ENCODE results near the gene IFITM1.
"Not testable (repeated sequence)": the region's sequence is repeated elsewhere in the genome, so short reads cannot be mapped to it uniquely, and the experiment has no call there.

Gene IFITM1

GRCh38 chr11:312092-312816 lies 1.6 kb upstream of the IFITM1 start:
- WGBS (ENCODE audit: insufficient coverage), result 66% methylated on average over 6 of the region's 14 CpGs
- H3K27ac ChIP-seq (ENCODE audit: insufficient read depth in 1 of 2, low read depth in 1 of 2, low read length in 2 of 2, poor library complexity in 1 of 2, severe bottlenecking in 2 of 2), result peak overlapping the region in 1 of 2 experiments; percentile 82
- H3K9me3 ChIP-seq (ENCODE audit: control extremely low read depth in 1 of 5, control insufficient read depth in 4 of 5, insufficient read depth in 2 of 5, low read depth in 1 of 5, low read length in 4 of 5), result no peaks in the 10 kb centered on the region
- peak overlapping the region in 2 of 7 experiments; percentile 10 to 61 for H3K4me3 ChIP-seq (ENCODE audit: control insufficient read depth in 1 of 7, extremely low read depth in 1 of 7, insufficient read depth in 4 of 7, low read depth in 2 of 7, low read length in 6 of 7)
- CTCF ChIA-PET, result interaction anchor here (1.0 to 1.8 kb wide), 3 partner anchors 13 to 37 kb away, joined by 3 to 5 read pairs (median 4); partner anchors contain the start of gene IFITM5
- H3K36me3 ChIP-seq (ENCODE audit: control insufficient read depth in 4 of 4, insufficient read depth in 4 of 4, low read length in 3 of 4), result peaks cover 0 to 6% (median 2%) of the 10 kb centered on the region in 4 experiments
- POLR2A ChIA-PET, result interaction anchor here (0.6 kb wide), 1 partner anchor 44 kb away, joined by 3 read pairs; no protein-coding TSS in a partner anchor
- peaks cover 0 to 19% (median 0%) of the 10 kb centered on the region in 5 experiments for H3K27me3 ChIP-seq (replicated peaks in 2 of 5; ENCODE audit: control insufficient read depth in 4 of 5, insufficient read depth in 5 of 5, low read length in 4 of 5)
- DNase-seq, result no peak
- H3K4me1 ChIP-seq (ENCODE audit: control extremely low read depth in 1 of 4, control insufficient read depth in 4 of 4, insufficient read depth in 4 of 4, low read length in 3 of 4), result peaks cover 10 to 73% (median 70%) of the 10 kb centered on the region in 4 experiments

- Histone ChIP-seq H3K36me3 (ENCODE audit: control insufficient read depth in 4 of 4, insufficient read depth in 4 of 4, low read length in 3 of 4) (peaks cover 0 to 10% (median 2%) of the 10 kb centered on the region in 4 experiments), H3K4me1 (ENCODE audit: control extremely low read depth in 1 of 4, control insufficient read depth in 4 of 4, insufficient read depth in 4 of 4, low read length in 3 of 4) (peaks cover 10 to 73% (median 64%) of the 10 kb centered on the region in 4 experiments), H3K4me3 (ENCODE audit: control insufficient read depth in 1 of 7, extremely low read depth in 1 of 7, insufficient read depth in 4 of 7, low read depth in 2 of 7, low read length in 6 of 7) (peak overlapping the region in 6 of 7 experiments; percentile 32 to 79 (median 62)), H3K9me3 (ENCODE audit: control extremely low read depth in 1 of 5, control insufficient read depth in 4 of 5, insufficient read depth in 2 of 5, low read depth in 1 of 5, low read length in 4 of 5) (no peaks in the 10 kb centered on the region), H3K27me3 (replicated peaks in 2 of 5; ENCODE audit: control insufficient read depth in 4 of 5, insufficient read depth in 5 of 5, low read length in 4 of 5) (peaks cover 0 to 21% (median 0%) of the 10 kb centered on the region in 5 experiments), H3K27ac (ENCODE audit: insufficient read depth in 1 of 2, low read depth in 1 of 2, low read length in 2 of 2, poor library complexity in 1 of 2, severe bottlenecking in 2 of 2) (peak overlapping the region; percentile 30 to 82)
- 62% methylated on average over 5 of the region's 8 CpGs for WGBS (ENCODE audit: insufficient coverage)
- POLR2A ChIA-PET, result no interaction called here
- CTCF ChIA-PET, result interaction anchor here (1.0 to 1.8 kb wide), 3 partner anchors 14 to 36 kb away, joined by 3 to 5 read pairs (median 4); partner anchors contain the start of gene IFITM5
- DNase-seq, result no peak
Observed at GRCh38 chr11:313304-313786, 495 bp upstream of the IFITM1 start.

- H3K9me3 ChIP-seq (ENCODE audit: control extremely low read depth in 1 of 5, control insufficient read depth in 4 of 5, insufficient read depth in 2 of 5, low read depth in 1 of 5, low read length in 4 of 5); DNase-seq; POLR2A ChIA-PET: not testable (repeated sequence)
- H3K27me3 ChIP-seq (replicated peaks in 2 of 5; ENCODE audit: control insufficient read depth in 4 of 5, insufficient read depth in 5 of 5, low read length in 4 of 5), result peaks cover 0 to 21% (median 0%) of the 10 kb centered on the region in 5 experiments
- peak overlapping the region in 6 of 7 experiments; percentile 31 to 79 (median 62) for H3K4me3 ChIP-seq (ENCODE audit: control insufficient read depth in 1 of 7, extremely low read depth in 1 of 7, insufficient read depth in 4 of 7, low read depth in 2 of 7, low read length in 6 of 7)
- CTCF ChIA-PET, result interaction anchor here (0.6 to 2.7 kb wide), 2 partner anchors 41 to 351 kb away, joined by 3 to 7 read pairs; no protein-coding TSS in a partner anchor
- WGBS (ENCODE audit: insufficient coverage), result no CpG with 5 or more reads among the region's 6 CpGs
- peaks cover 10 to 68% (median 58%) of the 10 kb centered on the region in 4 experiments for H3K4me1 ChIP-seq (ENCODE audit: control extremely low read depth in 1 of 4, control insufficient read depth in 4 of 4, insufficient read depth in 4 of 4, low read length in 3 of 4)
- H3K36me3 ChIP-seq (ENCODE audit: control insufficient read depth in 4 of 4, insufficient read depth in 4 of 4, low read length in 3 of 4), result peaks cover 0 to 10% (median 2%) of the 10 kb centered on the region in 4 experiments
- H3K27ac ChIP-seq (ENCODE audit: insufficient read depth in 1 of 2, low read depth in 1 of 2, low read length in 2 of 2, poor library complexity in 1 of 2, severe bottlenecking in 2 of 2), result peak overlapping the region in 1 of 2 experiments; percentile 82
Observed at GRCh38 chr11:314554-314875, 675 bp downstream of the IFITM1 start.

- no peak overlapping the region for H3K27ac ChIP-seq (ENCODE audit: insufficient read depth in 1 of 2, low read depth in 1 of 2, low read length in 2 of 2, poor library complexity in 1 of 2, severe bottlenecking in 2 of 2)
- CTCF ChIA-PET, result interaction anchor here (0.6 to 3.6 kb wide), 4 partner anchors 9 to 351 kb away, joined by 3 to 37 read pairs (median 5); partner anchors contain the start of gene IFITM2
Observed at GRCh38 chr11:315051-315481, 1.2 kb downstream of the IFITM1 start.

GRCh38 chr11:315516-315994 lies 1.7 kb downstream of the IFITM1 start:
- H3K27me3 ChIP-seq (replicated peaks in 2 of 5; ENCODE audit: control insufficient read depth in 4 of 5, insufficient read depth in 5 of 5, low read length in 4 of 5), result peaks cover 0 to 21% (median 0%) of the 10 kb centered on the region in 5 experiments
- no peak overlapping the region for H3K27ac ChIP-seq (ENCODE audit: insufficient read depth in 1 of 2, low read depth in 1 of 2, low read length in 2 of 2, poor library complexity in 1 of 2, severe bottlenecking in 2 of 2)
- DNase-seq, result no peak
- POLR2A ChIA-PET, result no interaction called here
- H3K36me3 ChIP-seq (ENCODE audit: control insufficient read depth in 4 of 4, insufficient read depth in 4 of 4, low read length in 3 of 4), result peaks cover 0 to 10% (median 2%) of the 10 kb centered on the region in 4 experiments
- WGBS (ENCODE audit: insufficient coverage), result 84% methylated on average over 30 of the region's 32 CpGs
- peaks cover 10 to 70% (median 60%) of the 10 kb centered on the region in 4 experiments for H3K4me1 ChIP-seq (ENCODE audit: control extremely low read depth in 1 of 4, control insufficient read depth in 4 of 4, insufficient read depth in 4 of 4, low read length in 3 of 4)
- peak overlapping the region in 5 of 7 experiments; percentile 28 to 79 (median 54) for H3K4me3 ChIP-seq (ENCODE audit: control insufficient read depth in 1 of 7, extremely low read depth in 1 of 7, insufficient read depth in 4 of 7, low read depth in 2 of 7, low read length in 6 of 7)
- H3K9me3 ChIP-seq (ENCODE audit: control extremely low read depth in 1 of 5, control insufficient read depth in 4 of 5, insufficient read depth in 2 of 5, low read depth in 1 of 5, low read length in 4 of 5), result no peaks in the 10 kb centered on the region
- CTCF ChIA-PET, result interaction anchor here (1.4 to 3.6 kb wide), 3 partner anchors 10 to 45 kb away, joined by 3 to 37 read pairs (median 7); partner anchors contain the start of gene IFITM2

More at GRCh38 chr11:315051-315481, 1.2 kb downstream of the IFITM1 start:
- Histone ChIP-seq H3K27me3 (replicated peaks in 2 of 5; ENCODE audit: control insufficient read depth in 4 of 5, insufficient read depth in 5 of 5, low read length in 4 of 5) (peaks cover 0 to 21% (median 0%) of the 10 kb centered on the region in 5 experiments), H3K9me3 (ENCODE audit: control extremely low read depth in 1 of 5, control insufficient read depth in 4 of 5, insufficient read depth in 2 of 5, low read depth in 1 of 5, low read length in 4 of 5) (no peaks in the 10 kb centered on the region), H3K36me3 (ENCODE audit: control insufficient read depth in 4 of 4, insufficient read depth in 4 of 4, low read length in 3 of 4) (peaks cover 0 to 10% (median 2%) of the 10 kb centered on the region in 4 experiments), H3K4me1 (ENCODE audit: control extremely low read depth in 1 of 4, control insufficient read depth in 4 of 4, insufficient read depth in 4 of 4, low read length in 3 of 4) (peaks cover 10 to 66% (median 57%) of the 10 kb centered on the region in 4 experiments), H3K4me3 (ENCODE audit: control insufficient read depth in 1 of 7, extremely low read depth in 1 of 7, insufficient read depth in 4 of 7, low read depth in 2 of 7, low read length in 6 of 7) (peak overlapping the region in 5 of 7 experiments; percentile 28 to 79 (median 54))
- WGBS (ENCODE audit: insufficient coverage), result 97% methylated on average over 7 of the region's 9 CpGs
- no peak for DNase-seq
- POLR2A ChIA-PET, result no interaction called here

GRCh38 chr11:316031-316701 lies 2.3 kb downstream of the IFITM1 start:
- Histone ChIP-seq H3K27me3 (replicated peaks in 2 of 5; ENCODE audit: control insufficient read depth in 4 of 5, insufficient read depth in 5 of 5, low read length in 4 of 5) (peaks cover 0 to 21% (median 0%) of the 10 kb centered on the region in 5 experiments), H3K36me3 (ENCODE audit: control insufficient read depth in 4 of 4, insufficient read depth in 4 of 4, low read length in 3 of 4) (peaks cover 0 to 10% (median 2%) of the 10 kb centered on the region in 4 experiments), H3K9me3 (ENCODE audit: control extremely low read depth in 1 of 5, control insufficient read depth in 4 of 5, insufficient read depth in 2 of 5, low read depth in 1 of 5, low read length in 4 of 5) (no peaks in the 10 kb centered on the region), H3K27ac (ENCODE audit: insufficient read depth in 1 of 2, low read depth in 1 of 2, low read length in 2 of 2, poor library complexity in 1 of 2, severe bottlenecking in 2 of 2) (peak overlapping the region in 1 of 2 experiments; percentile 25), H3K4me3 (ENCODE audit: control insufficient read depth in 1 of 7, extremely low read depth in 1 of 7, insufficient read depth in 4 of 7, low read depth in 2 of 7, low read length in 6 of 7) (peak overlapping the region in 3 of 7 experiments; percentile 4 to 79 (median 55)), H3K4me1 (ENCODE audit: control extremely low read depth in 1 of 4, control insufficient read depth in 4 of 4, insufficient read depth in 4 of 4, low read length in 3 of 4) (peaks cover 10 to 75% (median 65%) of the 10 kb centered on the region in 4 experiments)
- POLR2A ChIA-PET, result interaction anchor here (0.6 to 1.4 kb wide), 3 partner anchors 34 to 43 kb away, joined by 4 to 5 read pairs (median 4); no protein-coding TSS in a partner anchor
- CTCF ChIA-PET, result interaction anchor here (1.2 to 3.6 kb wide), 6 partner anchors 9 to 149 kb away, joined by 3 to 37 read pairs (median 4); partner anchors contain the start of gene IFITM2
- 62% methylated on average over 53 of the region's 64 CpGs for WGBS (ENCODE audit: insufficient coverage)
- DNase-seq, result peak in 1 of 3 donors; percentile 24

Data from common myeloid progenitor, CD34-positive (primary cell).